ENCODE data around the gene TOX2.

TOX2 gene

GRCh38 chr20:43916073-43916880 is 1.6 kb downstream of the TOX2 start:
- no peak for DNase-seq

GRCh38 chr20:43916881-43917371 is 2.3 kb downstream of the TOX2 start:
- DNase-seq = peak; percentile 20

- DNase-seq = no peak
Measured at GRCh38 chr20:43917380-43917779, 2.7 kb downstream of the TOX2 start.

- DNase-seq = no peak
Measured at GRCh38 chr20:43919686-43920403, 5.2 kb downstream of the TOX2 start.

- no peak for DNase-seq
Measured at GRCh38 chr20:43920797-43921196, 6.1 kb downstream of the TOX2 start.

- no peak for DNase-seq
Measured at GRCh38 chr20:43921227-43921780, 6.7 kb downstream of the TOX2 start.

GRCh38 chr20:43922614-43923013 is 8.0 kb downstream of the TOX2 start:
- DNase-seq = no peak

- no peak for DNase-seq
Measured at GRCh38 chr20:43923322-43923721, 8.7 kb downstream of the TOX2 start.

GRCh38 chr20:43923917-43924316 is 9.3 kb downstream of the TOX2 start:
- DNase-seq = no peak

- DNase-seq = peak; percentile 68
Measured at GRCh38 chr20:43925215-43925614, 10.6 kb downstream of the TOX2 start.

- DNase-seq = no peak
Measured at GRCh38 chr20:43925801-43926200, 11.1 kb downstream of the TOX2 start.

- DNase-seq = no peak
Measured at GRCh38 chr20:43926287-43927050, 11.8 kb downstream of the TOX2 start.

- no peak for DNase-seq
Measured at GRCh38 chr20:43931976-43932375, 17.3 kb downstream of the TOX2 start.

- no peak for DNase-seq
Measured at GRCh38 chr20:43934833-43935232, 20.2 kb downstream of the TOX2 start.

- no peak for DNase-seq
Measured at GRCh38 chr20:43936104-43936770, 21.6 kb downstream of the TOX2 start.

GRCh38 chr20:43936805-43937204 is 22.2 kb downstream of the TOX2 start:
- DNase-seq = no peak

GRCh38 chr20:43937591-43937990 is 22.9 kb downstream of the TOX2 start:
- DNase-seq = no peak

- no peak for DNase-seq
Measured at GRCh38 chr20:43938017-43938655, 23.5 kb downstream of the TOX2 start.

GRCh38 chr20:43938932-43939761 is 24.5 kb downstream of the TOX2 start:
- DNase-seq = no peak

GRCh38 chr20:43939762-43940121 is 25.1 kb downstream of the TOX2 start:
- no peak for DNase-seq

Measured in stimulated activated CD4-positive, alpha-beta T cell treated with anti-CD3 and anti-CD28 coated beads, Interleukin-1b, Interleukin-23, amount 100 ng/mL, for 48 hours (primary cell).